ENCODE measurements around the gene SCG2. TPM values are rescaled to one million over a fixed set of nuclear protein-coding genes. Genes with fewer than 3 reads are reported as not detected.

The SCG2 gene, protein sequence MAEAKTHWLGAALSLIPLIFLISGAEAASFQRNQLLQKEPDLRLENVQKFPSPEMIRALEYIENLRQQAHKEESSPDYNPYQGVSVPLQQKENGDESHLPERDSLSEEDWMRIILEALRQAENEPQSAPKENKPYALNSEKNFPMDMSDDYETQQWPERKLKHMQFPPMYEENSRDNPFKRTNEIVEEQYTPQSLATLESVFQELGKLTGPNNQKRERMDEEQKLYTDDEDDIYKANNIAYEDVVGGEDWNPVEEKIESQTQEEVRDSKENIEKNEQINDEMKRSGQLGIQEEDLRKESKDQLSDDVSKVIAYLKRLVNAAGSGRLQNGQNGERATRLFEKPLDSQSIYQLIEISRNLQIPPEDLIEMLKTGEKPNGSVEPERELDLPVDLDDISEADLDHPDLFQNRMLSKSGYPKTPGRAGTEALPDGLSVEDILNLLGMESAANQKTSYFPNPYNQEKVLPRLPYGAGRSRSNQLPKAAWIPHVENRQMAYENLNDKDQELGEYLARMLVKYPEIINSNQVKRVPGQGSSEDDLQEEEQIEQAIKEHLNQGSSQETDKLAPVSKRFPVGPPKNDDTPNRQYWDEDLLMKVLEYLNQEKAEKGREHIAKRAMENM
- total RNA-seq (1 to 10 TPM in 1 of 9 donors, under 1 TPM in 6, not detected in 2; 0.12 to 2.4 (median 0.22) TPM), polyA plus RNA-seq (under 1 TPM; 0.07 to 0.08 TPM)
- long read RNA-seq, donor 1 = 0 reads
- long read RNA-seq, donor 2 = 0 reads
- long read RNA-seq, donor 3 = 0 reads

DNA sequence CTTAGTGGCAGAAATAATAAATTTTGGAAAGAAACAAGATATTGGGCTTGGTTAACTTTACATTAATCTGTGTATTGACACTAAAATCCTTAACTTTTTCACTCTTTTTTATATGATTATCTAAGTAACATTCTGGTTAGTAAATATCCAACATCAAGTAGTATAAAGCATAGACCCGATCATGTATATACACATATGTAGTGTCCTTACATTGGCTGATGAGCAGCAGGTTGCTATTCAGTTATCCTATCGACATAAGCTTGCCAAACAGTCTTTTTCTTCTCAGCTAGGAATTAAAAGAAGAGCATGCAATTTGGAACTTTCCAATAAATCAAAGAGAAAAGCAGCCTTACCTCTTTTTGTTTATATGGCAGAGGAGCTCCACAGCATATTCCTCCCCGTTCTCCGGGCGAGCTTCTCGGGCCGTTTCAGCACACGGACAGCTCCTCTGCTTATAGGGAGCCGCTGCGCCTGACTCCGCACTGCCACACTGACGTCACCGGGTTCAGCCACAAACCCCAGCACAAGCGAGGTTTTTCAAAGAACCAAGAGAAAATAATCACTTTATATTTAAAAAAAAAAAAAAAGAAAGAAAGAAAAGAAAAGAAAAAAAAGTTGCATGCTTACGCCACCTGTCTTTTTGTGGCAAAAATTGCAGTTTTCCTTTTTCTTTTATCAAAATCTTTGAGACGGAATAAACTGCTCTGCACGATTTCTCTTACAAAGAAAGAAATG, at the start of gene SCG2:
Gene SCG2, minus strand, starts transcription at position 430 of the 735 bp plus-strand sequence. CDS start 3,079 bp downstream, outside the sequence.
- intact Hi-C loops (cut with DNase I) = no loop called here
- WGBS, 4 donors = 8 to 11% (median 10%) methylated on average over 17 of the region's 17 CpGs
- H3K4me1 ChIP-seq = peaks cover 0 to 5% (median 0%) of the 10 kb centered on the region in 12 donors

DNA sequence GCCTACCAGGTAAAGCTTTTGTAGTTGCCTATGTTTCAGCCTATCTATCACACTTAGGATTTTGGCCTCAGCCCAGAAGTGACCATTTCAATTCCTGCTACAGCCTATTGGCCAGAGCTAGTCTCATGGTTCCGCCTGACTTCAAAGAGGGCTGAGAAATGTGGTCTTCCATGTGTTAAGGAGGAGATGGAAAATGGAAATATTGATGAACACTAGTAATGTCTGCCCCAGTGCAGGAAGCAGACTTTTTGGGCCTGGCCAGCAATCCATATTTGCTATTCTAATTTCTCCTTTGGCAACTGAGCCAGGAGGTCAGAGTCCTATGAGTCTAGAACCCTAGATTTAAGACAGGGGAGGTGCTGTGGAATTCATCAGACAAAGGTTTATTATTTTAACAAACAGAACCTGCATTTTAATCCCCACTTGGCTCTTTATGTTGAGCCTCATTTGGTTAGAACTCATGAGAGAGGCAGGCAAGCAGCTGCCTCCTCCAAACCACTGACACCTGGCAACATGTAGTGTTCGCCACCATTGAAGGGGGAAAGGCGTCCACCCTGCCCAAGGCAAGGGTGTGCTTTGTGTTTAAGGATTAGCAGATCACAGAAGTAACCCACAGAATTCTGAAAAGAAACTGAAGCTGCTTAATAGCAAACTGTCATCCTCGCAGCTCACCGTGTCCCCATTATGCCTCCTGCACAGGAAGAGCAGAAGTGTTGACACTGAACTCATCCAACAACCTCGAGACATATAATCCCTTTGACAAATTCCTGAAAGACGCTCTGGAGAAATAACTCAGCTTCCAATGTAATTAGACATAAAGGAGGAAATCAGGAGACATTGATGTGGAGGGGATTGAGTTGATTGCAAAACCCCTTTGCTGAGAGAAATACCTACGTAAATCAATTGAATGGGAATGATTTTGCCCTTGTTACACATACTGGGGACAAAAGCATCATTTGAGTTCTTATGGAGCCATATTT, 47.7 kb upstream of the SCG2 start:
- no peaks in the 10 kb centered on the region for H3K9me3 ChIP-seq
- no peaks in the 10 kb centered on the region for H3K36me3 ChIP-seq
- no peak for TF ChIP-seq POLR2A (IDR thresholded peaks at IDR 0.05)
- TF ChIP-seq, protein P1, sequence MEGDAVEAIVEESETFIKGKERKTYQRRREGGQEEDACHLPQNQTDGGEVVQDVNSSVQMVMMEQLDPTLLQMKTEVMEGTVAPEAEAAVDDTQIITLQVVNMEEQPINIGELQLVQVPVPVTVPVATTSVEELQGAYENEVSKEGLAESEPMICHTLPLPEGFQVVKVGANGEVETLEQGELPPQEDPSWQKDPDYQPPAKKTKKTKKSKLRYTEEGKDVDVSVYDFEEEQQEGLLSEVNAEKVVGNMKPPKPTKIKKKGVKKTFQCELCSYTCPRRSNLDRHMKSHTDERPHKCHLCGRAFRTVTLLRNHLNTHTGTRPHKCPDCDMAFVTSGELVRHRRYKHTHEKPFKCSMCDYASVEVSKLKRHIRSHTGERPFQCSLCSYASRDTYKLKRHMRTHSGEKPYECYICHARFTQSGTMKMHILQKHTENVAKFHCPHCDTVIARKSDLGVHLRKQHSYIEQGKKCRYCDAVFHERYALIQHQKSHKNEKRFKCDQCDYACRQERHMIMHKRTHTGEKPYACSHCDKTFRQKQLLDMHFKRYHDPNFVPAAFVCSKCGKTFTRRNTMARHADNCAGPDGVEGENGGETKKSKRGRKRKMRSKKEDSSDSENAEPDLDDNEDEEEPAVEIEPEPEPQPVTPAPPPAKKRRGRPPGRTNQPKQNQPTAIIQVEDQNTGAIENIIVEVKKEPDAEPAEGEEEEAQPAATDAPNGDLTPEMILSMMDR (IDR thresholded peaks at IDR 0.05) = no peak
- H3K27me3 ChIP-seq = peaks cover 0 to 5% (median 0%) of the 10 kb centered on the region in 9 donors
- 73 to 79% (median 76%) methylated on average over 8 of the region's 8 CpGs for WGBS, 4 donors
- H3K4me3 ChIP-seq = no peak overlapping the region
- ATAC-seq (no peak), DNase-seq (no peak)
- no peak overlapping the region for H3K27ac ChIP-seq
- H3K4me1 ChIP-seq = no peaks in the 10 kb centered on the region
- intact Hi-C loops (cut with DNase I) = no loop called here

More for the DNA sequence above, at the start of gene SCG2:
- peak; percentile 78 to 96 (median 91) for ATAC-seq
- H3K4me3 ChIP-seq = peak within 1 kb of the TSS in 2 of 12 donors; percentile 6 to 11
- no peaks in the 10 kb centered on the region for H3K27me3 ChIP-seq
- DNase-seq = peak; percentile 55 to 79 (median 66)
- H3K36me3 ChIP-seq = no peaks in the 10 kb centered on the region
- no peak within 1 kb of the TSS for H3K27ac ChIP-seq
- TF ChIP-seq, protein P1 (IDR thresholded peaks at IDR 0.05) = peak in 8 of 12 donors; percentile 13 to 48 (median 32)
- TF ChIP-seq POLR2A (IDR thresholded peaks at IDR 0.05) = no peak
- no peaks in the 10 kb centered on the region for H3K9me3 ChIP-seq

DNA sequence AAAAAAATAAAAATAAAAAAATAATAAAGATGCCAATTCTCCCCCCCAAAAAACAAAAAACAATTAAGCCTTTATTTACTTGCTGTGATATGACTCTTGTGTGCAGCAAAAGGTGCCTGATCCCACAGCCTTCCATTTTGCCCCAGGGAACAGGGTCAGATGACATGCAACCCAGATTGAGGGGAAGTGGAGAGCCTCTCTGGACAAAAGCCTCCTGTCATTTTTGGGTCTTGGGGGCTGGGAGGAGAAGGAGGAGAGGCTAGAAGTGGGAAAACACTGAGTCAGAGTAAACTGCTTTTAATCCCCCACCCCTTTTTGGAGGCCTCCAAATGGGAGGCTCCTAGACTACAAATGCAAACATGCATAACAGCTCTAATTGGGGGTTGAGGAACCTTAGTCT, 46.6 kb upstream of the SCG2 start:
- TF ChIP-seq POLR2A (IDR thresholded peaks at IDR 0.05) = no peak
- TF ChIP-seq, protein P1 (IDR thresholded peaks at IDR 0.05) = no peak
- Histone ChIP-seq H3K4me3 (no peak overlapping the region), H3K9me3 (no peaks in the 10 kb centered on the region), H3K4me1 (no peaks in the 10 kb centered on the region), H3K36me3 (no peaks in the 10 kb centered on the region), H3K27ac (no peak overlapping the region), H3K27me3 (no peaks in the 10 kb centered on the region)
- ATAC-seq = no peak
- no peak for DNase-seq
- intact Hi-C loops (cut with DNase I) = no loop called here

All from heart left ventricle (tissue), 16 donors.